Trophoblast cell (in vitro differentiated cells and primary cell): ENCODE results near the gene COQ9.

Experiments used
- DNase-seq, 2 donors: peaks; one replicate each; pipeline ENCODE4 v3.0.0-alpha.2; 2016
- H2AFZ ChIP-seq: 2 replicates; pipeline ENCODE4 v1.6.1; 2013; ENCODE audit warnings: low read length, moderate library complexity, mild to moderate bottlenecking; ENCODE audit not compliant: insufficient read depth, poor library complexity
- H2AK5ac ChIP-seq: 2 replicates; pipeline ENCODE4 v1.6.1; 2013; ENCODE audit warnings: mild to moderate bottlenecking, low read length
- H2BK120ac ChIP-seq: 2 replicates; pipeline ENCODE4 v1.6.1; 2013; ENCODE audit warnings: low read length, mild to moderate bottlenecking, moderate library complexity; ENCODE audit not compliant: insufficient read depth, poor library complexity
- H2BK12ac ChIP-seq: 2 replicates; pipeline ENCODE4 v1.6.1; 2013; ENCODE audit warnings: mild to moderate bottlenecking, low read length, moderate library complexity
- H2BK5ac ChIP-seq: 2 replicates; pipeline ENCODE4 v1.6.1; 2013; ENCODE audit warnings: low read length, low read depth, moderate library complexity, mild to moderate bottlenecking; ENCODE audit not compliant: poor library complexity
- H3K14ac ChIP-seq: 2 replicates; pipeline ENCODE4 v1.6.1; 2013; ENCODE audit warnings: mild to moderate bottlenecking, low read length
- H3K18ac ChIP-seq: 2 replicates; pipeline ENCODE4 v1.6.1; 2013; ENCODE audit warnings: mild to moderate bottlenecking, low read length
- H3K23ac ChIP-seq: 2 replicates; pipeline ENCODE4 v1.6.1; 2013; ENCODE audit warnings: low read length
- H3K27ac ChIP-seq: 2 replicates; pipeline ENCODE4 v1.5.1; 2013; ENCODE audit warnings: low read depth, mild to moderate bottlenecking, inconsistent platforms, low read length, moderate library complexity
- H3K27me3 ChIP-seq: 2 replicates; pipeline ENCODE4 v1.6.1; 2013; ENCODE audit warnings: inconsistent platforms, mild to moderate bottlenecking, low read length, moderate library complexity; ENCODE audit not compliant: insufficient read depth
- H3K36me3 ChIP-seq, 2 experiments: 1 replicate in 1 of 2; 2 replicates in 1 of 2; pipeline ENCODE4 v1.6.1; 2013; ENCODE audit warnings: low read length in 2 of 2, mild to moderate bottlenecking in 2 of 2, moderate library complexity in 1 of 2; ENCODE audit not compliant: insufficient read depth in 2 of 2, control insufficient read depth in 1 of 2
- H3K4ac ChIP-seq: 2 replicates; pipeline ENCODE4 v1.6.1; 2013; ENCODE audit warnings: low read depth, mild to moderate bottlenecking, low read length, moderate library complexity
- H3K4me1 ChIP-seq, 2 experiments: 1 replicate in 1 of 2; 2 replicates in 1 of 2; pipeline ENCODE4 v1.6.1; 2013; ENCODE audit warnings: low read length in 2 of 2, mild to moderate bottlenecking in 2 of 2, moderate library complexity in 1 of 2; ENCODE audit not compliant: insufficient read depth in 2 of 2, control insufficient read depth in 1 of 2
- H3K4me2 ChIP-seq: 2 replicates; pipeline ENCODE4 v1.6.1; 2013; ENCODE audit warnings: inconsistent platforms, mild to moderate bottlenecking, low read length, moderate library complexity
- H3K4me3 ChIP-seq: 2 replicates; pipeline ENCODE4 v1.5.1; 2013; ENCODE audit warnings: mild to moderate bottlenecking, low read depth, low read length, inconsistent platforms
- H3K79me1 ChIP-seq: one replicate; pipeline ENCODE4 v1.6.1; 2013; ENCODE audit warnings: low read length
- H3K79me2 ChIP-seq: 2 replicates; pipeline ENCODE4 v1.6.1; 2013; ENCODE audit warnings: low read length, mild to moderate bottlenecking; ENCODE audit not compliant: control insufficient read depth, insufficient read depth, poor library complexity
- H3K9ac ChIP-seq: 2 replicates; pipeline ENCODE4 v1.6.1; 2013; ENCODE audit warnings: mild to moderate bottlenecking, low read length
- H3K9me3 ChIP-seq: 2 replicates; pipeline ENCODE4 v1.6.1; 2013; ENCODE audit warnings: low read depth, mild to moderate bottlenecking, control low read depth, inconsistent platforms, low read length; ENCODE audit not compliant: insufficient read depth
- H4K12ac ChIP-seq: 2 replicates; pipeline ENCODE4 v1.6.1; 2013; ENCODE audit warnings: low read depth, mild to moderate bottlenecking, low read length, moderate library complexity
- H4K8ac ChIP-seq: 2 replicates; pipeline ENCODE4 v1.6.1; 2013; ENCODE audit warnings: low read depth, mild to moderate bottlenecking, low read length, moderate library complexity
- H4K91ac ChIP-seq: one replicate; pipeline ENCODE4 v1.6.1; 2013; ENCODE audit warnings: low read depth, mild to moderate bottlenecking, low read length, moderate library complexity
- WGBS: extraction: QIAGEN DNeasy Blood & Tissue Kit; methylation state at CpG from one replicate; pipeline ENCODE4 v1.1.7; 2013; ENCODE audit warnings: missing lambda C conversion rate; ENCODE audit not compliant: insufficient read length, insufficient coverage; ENCODE audit errors: extremely low coverage; 5-methylcytosine and 5-hydroxymethylcytosine counted together

The COQ9 gene

DNA sequence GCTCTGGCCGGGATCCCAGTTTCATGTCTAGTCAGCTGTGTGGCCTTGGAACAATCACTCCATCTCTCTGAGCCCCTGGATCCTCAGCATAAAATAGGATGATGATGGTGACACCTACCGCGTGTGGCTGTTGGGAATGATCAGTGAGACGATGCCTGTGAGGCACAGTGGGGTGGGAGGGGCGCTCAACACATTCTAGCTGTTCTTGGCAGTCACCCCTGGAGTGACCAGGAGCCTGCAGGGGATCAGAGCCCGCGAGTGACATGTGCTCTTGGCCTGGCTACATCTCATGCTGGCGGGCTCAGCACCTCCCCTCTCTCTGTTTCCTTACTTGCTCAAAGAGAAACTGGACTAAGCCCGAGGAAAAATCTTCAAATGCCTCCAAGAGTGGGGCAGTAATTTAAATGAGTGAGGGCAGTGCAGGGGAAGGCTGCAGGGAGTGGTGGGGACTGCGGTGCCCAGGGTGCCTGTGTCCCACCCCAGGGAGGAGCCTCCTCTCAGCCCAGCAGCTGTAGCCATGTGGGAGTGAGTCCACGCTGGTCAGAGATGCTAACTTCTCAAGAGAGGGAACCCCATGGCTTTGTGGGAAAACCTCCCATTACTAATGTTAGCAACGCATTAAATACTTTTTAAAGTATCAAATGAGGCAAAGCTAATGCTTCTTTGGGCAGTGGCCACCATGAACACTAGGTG, 62.1 kb downstream of the COQ9 start:
- no CpG with 5 or more reads among the region's 12 CpGs for WGBS
- Histone ChIP-seq H3K27ac (peak overlapping the region; percentile 100), H3K79me2 (peaks cover 32% of the 10 kb centered on the region), H3K4me1 (peaks cover 54 to 57% of the 10 kb centered on the region in 2 experiments), H3K4ac (peak overlapping the region; percentile 94), H3K36me3 (peaks cover 0 to 3% of the 10 kb centered on the region in 2 experiments), H2BK5ac (peak overlapping the region; percentile 98), H2BK12ac (peak overlapping the region; percentile 82), H4K12ac (peak overlapping the region; percentile 28), H3K4me2 (no peak overlapping the region), H3K27me3 (no peaks in the 10 kb centered on the region), H2AK5ac (peak overlapping the region; percentile 92), H3K79me1 (peaks cover 79% of the 10 kb centered on the region), H2AFZ (peak overlapping the region; percentile 12), H2BK120ac (peak overlapping the region; percentile 99), H4K91ac (peak overlapping the region; percentile 99), H3K9ac (no peak overlapping the region), H3K18ac (peak overlapping the region; percentile 89), H4K8ac (peak overlapping the region; percentile 64), H3K14ac (peak overlapping the region; percentile 96), H3K4me3 (no peak overlapping the region), H3K9me3 (no peaks in the 10 kb centered on the region), H3K23ac (no peak overlapping the region)
- DNase-seq, result no peak

DNA sequence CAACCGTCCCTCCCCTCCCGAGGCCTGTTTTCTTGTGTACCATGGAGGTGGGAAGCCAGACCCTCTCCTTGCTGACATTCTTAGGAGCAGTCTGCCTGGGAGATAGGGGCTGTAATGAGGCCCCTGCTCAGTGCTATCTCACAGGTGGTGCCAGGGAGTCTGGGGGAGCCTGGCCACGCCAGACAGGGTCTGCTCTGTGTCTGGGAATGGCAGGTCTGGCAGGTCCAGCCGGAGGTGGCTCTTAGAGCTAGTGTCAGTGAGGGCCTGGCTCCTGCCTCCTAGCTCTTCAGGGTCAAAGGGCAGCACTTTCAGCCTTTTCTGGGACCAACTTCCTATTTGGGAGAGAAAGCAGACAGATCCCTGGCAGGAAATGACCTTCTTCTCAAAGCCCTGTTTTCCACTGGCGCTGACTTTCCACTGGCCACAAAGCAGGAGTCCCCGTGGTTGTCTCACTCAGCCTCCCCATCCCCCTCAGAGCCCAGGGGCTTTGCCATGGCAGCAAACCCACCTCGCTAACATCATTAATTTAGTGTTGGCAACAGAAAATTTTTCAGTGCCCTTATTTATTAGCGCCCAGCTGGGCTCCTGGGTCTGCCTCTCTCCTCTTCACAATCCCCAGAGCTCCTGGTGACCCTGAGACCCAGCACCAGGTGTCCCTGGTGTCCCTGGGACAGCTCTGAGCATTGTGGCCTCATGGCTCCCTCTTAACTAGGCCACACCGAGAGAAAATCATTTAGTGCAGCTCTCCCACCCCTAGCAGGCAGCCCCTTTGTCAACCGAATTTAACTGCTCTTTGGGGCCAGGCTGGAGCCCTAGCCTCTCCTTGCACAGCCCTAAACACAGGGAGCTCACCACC, 63.0 kb downstream of the COQ9 start:
- H2BK12ac ChIP-seq, result peak overlapping the region; percentile 72
- DNase-seq, result no peak
- peaks cover 33% of the 10 kb centered on the region for H3K79me2 ChIP-seq
- peak overlapping the region; percentile 9 for H4K12ac ChIP-seq
- H3K4me2 ChIP-seq, result no peak overlapping the region
- peak overlapping the region; percentile 89 for H4K8ac ChIP-seq
- peak overlapping the region; percentile 100 for H3K27ac ChIP-seq
- H3K14ac ChIP-seq, result peak overlapping the region; percentile 97
- no peaks in the 10 kb centered on the region for H3K9me3 ChIP-seq
- peaks cover 0 to 3% of the 10 kb centered on the region in 2 experiments for H3K36me3 ChIP-seq
- H2AFZ ChIP-seq, result peak overlapping the region; percentile 28
- peak overlapping the region; percentile 69 for H3K18ac ChIP-seq
- peak overlapping the region; percentile 60 for H3K4ac ChIP-seq
- H4K91ac ChIP-seq, result peak overlapping the region; percentile 98
- H3K9ac ChIP-seq, result peak overlapping the region; percentile 53
- peak overlapping the region; percentile 100 for H2BK120ac ChIP-seq
- H3K27me3 ChIP-seq, result no peaks in the 10 kb centered on the region
- peaks cover 59 to 61% of the 10 kb centered on the region in 2 experiments for H3K4me1 ChIP-seq
- peaks cover 79% of the 10 kb centered on the region for H3K79me1 ChIP-seq
- H3K23ac ChIP-seq, result no peak overlapping the region
- no CpG with 5 or more reads among the region's 10 CpGs for WGBS
- H2BK5ac ChIP-seq, result peak overlapping the region; percentile 100
- peak overlapping the region; percentile 97 for H2AK5ac ChIP-seq
- no peak overlapping the region for H3K4me3 ChIP-seq
